ES-I3 (cell line): ENCODE results near the gene PIGM.

Experiments
- H3K36me3 ChIP-seq: 2 replicates; pipeline ENCODE4 v1.6.1; 2013; ENCODE audit warnings: mild to moderate bottlenecking, low read length, control low read depth, moderate library complexity; ENCODE audit not compliant: insufficient read depth
- H3K4me1 ChIP-seq: 2 replicates; pipeline ENCODE4 v1.6.1; 2013; ENCODE audit warnings: mild to moderate bottlenecking, control low read depth, low read length; ENCODE audit not compliant: insufficient read depth
- H3K9ac ChIP-seq: 2 replicates; pipeline ENCODE4 v1.6.1; 2013; ENCODE audit warnings: low read depth, mild to moderate bottlenecking, low read length, moderate library complexity
- H3K9me3 ChIP-seq: 2 replicates; pipeline ENCODE4 v1.6.1; 2013; ENCODE audit warnings: mild to moderate bottlenecking, low read length, moderate library complexity; ENCODE audit not compliant: control insufficient read depth, insufficient read depth

The PIGM gene

DNA sequence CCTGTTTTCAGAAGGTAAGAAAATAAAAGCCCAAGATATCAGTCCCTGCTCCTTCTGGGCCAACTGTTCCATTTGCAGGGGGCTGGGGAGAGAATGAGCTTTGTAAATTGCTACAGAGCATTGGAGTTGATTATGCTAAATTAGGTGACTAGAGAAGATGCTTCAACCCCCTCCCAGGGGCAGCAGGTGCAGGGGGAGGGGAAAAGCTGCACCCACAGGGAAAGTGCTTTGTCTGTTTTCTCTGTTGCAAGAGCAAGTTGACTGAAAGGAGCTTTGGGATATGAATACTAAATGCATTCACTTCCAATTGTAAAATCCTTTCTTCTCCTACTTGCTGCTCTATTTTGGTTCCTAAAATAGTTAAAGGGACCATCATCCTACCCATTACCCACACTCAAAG, 16.5 kb upstream of the PIGM start:
- H3K9ac ChIP-seq: no peak overlapping the region
- H3K36me3 ChIP-seq: no peaks in the 10 kb centered on the region
- peaks cover 11% of the 10 kb centered on the region for H3K4me1 ChIP-seq
- no peaks in the 10 kb centered on the region for H3K9me3 ChIP-seq

DNA sequence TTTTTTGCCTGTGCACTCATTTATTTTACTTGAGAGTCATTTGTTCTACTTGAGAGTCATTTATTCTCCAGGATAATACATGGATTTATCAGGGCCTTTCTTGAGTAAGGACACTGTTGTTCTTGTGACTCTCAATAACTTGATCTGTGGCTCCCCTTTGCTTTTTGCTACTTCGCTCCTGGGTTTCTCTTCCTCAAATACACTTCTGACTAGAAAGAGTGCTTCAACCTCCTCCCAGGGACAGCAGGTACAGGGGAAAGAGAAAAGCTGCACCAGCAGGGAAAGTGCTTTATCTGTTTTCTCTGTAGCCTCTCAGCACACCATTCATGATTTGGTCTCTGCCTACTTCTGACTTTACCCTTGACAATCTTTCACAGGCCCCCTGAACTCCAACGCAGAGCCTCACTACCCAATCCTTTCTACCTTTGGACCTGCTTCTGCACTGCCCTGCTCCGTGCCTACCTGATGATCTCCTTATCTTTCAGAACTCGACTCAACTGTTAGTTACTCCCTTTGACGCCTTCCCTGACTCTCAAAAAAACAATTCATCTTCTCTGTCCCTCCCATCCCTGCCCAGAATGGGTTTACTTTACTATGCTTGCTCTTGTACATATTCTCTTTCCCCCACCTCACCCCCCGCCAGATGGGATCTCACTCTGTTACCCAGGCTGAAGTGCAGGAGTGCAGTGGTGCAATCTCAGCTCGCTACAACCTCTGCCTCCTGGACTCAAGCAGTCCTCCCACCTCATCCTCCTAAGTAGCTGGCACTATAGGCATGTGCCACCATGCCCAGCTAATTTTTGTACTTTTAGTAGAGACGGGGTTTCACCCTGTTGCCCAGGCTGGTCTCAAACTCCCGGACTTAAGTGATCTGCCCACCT, 15.6 kb upstream of the PIGM start:
- Histone ChIP-seq H3K36me3 (no peaks in the 10 kb centered on the region), H3K9ac (no peak overlapping the region), H3K9me3 (no peaks in the 10 kb centered on the region), H3K4me1 (peaks cover 11% of the 10 kb centered on the region)

DNA sequence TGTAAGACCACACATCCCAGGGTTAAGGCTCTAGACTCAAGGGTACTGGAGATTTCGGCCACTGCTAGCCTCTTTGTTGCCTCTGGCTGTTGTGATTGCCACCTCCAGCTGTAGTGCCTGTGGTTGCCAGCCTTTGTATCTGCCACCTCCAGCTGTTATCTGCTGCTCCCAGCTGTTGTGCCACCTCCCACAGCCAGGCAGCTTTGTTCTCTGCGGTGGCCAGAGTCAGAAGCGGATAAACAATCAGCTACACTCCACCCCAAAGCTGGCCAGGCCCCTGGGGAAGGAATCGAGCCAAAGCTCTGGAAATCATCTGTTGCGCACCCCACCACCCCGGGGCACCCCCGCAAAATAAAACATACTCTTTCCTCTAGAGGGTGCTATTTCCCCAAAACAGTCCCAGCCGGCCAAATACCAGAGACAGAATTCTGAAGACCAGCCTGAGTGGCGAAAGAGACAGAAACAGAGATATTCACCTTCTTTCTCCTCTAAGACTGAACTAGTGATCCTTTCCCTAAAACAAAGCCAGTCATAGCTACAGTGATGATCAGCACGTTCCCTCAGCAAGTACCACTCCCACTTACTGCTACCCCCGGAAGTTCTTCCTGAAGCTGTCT, 14.8 kb upstream of the PIGM start:
- H3K9me3 ChIP-seq: no peaks in the 10 kb centered on the region
- H3K36me3 ChIP-seq: no peaks in the 10 kb centered on the region
- peaks cover 11% of the 10 kb centered on the region for H3K4me1 ChIP-seq
- no peak overlapping the region for H3K9ac ChIP-seq

DNA sequence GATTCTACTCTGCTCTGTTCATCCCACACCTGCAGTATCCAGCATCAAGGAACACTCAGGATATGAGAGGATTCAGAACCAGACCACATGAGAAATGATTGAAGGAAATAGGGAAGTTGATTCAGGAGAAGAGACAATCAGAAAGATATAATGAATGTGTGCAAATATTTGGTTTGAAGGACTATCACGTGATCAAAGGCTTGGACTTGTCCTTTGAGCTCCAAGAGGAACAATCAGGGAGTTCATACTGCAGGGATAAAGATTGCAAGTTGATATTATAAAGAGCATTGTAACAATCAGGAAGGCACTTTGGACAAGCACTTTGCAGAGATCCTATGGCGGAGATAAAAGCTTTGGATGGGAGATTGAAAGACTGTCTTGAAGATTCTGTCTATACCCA, 13.9 kb upstream of the PIGM start:
- Histone ChIP-seq H3K9me3 (no peaks in the 10 kb centered on the region), H3K4me1 (peaks cover 11% of the 10 kb centered on the region), H3K36me3 (no peaks in the 10 kb centered on the region), H3K9ac (no peak overlapping the region)

DNA sequence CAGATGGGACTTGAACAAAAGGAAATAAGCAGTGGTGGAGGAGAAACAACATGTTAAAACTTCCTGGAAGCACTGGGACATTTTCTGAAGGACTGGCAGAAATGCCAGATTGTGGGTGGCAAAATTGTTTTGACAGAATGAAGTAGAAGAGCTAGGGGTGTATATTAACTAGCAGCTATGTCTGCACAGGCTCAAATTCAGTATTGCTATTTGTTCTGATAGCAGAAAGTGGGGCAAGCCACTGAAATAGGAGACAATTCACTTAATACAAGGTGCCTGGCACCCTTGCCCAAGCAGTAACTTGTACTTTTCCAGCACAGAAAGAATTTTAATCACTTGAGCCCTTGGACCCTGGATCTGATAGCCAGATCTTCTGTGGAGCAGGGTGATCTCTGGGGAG, 11.8 kb upstream of the PIGM start:
- H3K36me3 ChIP-seq: no peaks in the 10 kb centered on the region
- H3K9me3 ChIP-seq: no peaks in the 10 kb centered on the region
- H3K9ac ChIP-seq: no peak overlapping the region
- H3K4me1 ChIP-seq: peaks cover 6% of the 10 kb centered on the region

DNA sequence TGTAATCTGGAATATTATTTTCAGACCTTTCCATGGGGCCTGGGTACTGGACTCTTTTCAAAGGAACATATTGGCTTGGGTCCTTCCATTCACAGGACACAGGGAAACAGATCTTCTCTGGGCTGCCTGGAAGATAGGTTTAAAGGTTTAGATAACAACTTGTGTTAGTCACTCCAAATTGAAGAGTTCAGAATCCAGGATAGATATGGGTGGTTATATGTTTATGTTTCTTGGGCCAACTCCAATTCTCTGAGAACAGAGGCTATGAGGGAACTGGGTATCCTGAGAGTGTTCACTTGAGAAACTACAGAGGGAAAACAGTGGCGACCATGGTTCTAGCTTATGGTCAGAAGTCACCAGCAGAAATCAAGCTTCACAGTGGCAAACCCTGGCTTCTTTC, 8.7 kb upstream of the PIGM start:
- H3K9ac ChIP-seq: no peak overlapping the region
- no peaks in the 10 kb centered on the region for H3K36me3 ChIP-seq
- H3K9me3 ChIP-seq: no peaks in the 10 kb centered on the region
- H3K4me1 ChIP-seq: no peaks in the 10 kb centered on the region

DNA sequence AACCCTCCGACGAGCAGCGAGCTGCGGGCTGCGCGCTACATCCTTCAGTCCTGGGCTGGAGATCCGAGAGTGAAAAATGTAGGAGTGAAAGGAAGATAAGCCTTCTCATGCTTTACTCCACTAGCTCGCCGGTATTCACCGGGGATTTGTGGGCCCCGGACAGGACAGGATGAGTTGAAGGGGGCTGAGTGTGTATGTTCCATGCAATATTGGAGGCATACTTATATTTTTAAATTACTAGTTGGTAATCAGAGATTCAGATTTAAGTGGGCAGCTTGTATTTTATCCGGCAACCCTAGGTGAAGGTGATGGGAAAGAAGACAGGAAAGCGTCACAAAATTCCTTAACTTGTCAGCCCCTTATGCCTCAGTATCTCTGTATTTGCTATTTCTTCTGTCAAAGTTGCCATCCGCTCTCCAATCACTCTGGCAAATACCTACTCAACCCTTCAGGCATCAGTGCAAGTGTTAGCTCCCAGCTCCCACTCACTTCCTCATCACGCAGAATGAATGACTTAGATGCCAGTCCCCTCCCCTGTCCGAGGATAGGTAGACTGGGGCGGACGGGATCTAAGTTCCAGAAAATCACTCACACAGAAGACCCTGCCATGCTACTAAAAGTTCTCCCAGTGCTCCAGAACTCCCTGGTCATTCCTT, 503 bp upstream of the PIGM start:
- Histone ChIP-seq H3K9ac (peak overlapping the region; percentile 83), H3K9me3 (no peaks in the 10 kb centered on the region), H3K4me1 (no peaks in the 10 kb centered on the region; the same call in 1 of the 2 replicates), H3K36me3 (no peaks in the 10 kb centered on the region)

DNA sequence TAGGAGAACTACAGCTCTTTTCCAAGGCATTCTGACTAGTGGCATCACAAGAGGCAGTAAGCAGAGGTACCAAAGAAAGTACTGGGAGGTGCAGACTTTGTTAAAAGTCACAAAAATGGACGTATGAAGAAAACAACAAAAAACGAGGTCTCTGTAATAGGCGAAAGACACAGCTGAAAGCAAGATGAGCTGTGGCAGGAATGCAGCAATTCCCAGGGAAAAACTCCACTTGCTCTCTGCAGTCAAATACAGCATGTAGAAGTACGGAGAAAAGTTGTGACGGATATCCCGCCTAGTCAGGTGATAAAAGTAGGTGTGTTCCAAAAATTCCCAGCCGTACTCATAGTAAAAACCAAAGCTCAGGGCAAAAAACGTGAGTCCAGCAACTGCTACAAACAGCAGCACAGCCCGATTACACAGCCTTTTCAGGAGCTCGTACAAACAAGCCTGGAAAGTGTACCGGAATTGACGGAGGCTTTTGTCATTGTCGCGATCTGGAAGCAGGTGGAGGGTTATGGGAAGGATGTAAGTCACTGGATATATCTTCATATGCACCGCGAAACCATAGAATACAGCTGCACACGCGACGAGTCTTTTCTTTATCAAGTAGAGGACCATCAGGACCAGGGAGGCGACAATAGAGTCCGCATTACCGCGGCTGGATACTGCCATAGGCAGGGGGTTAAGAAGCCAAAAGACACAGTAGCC, 979 bp downstream of the PIGM start:
- no peaks in the 10 kb centered on the region for H3K36me3 ChIP-seq
- H3K9me3 ChIP-seq: no peaks in the 10 kb centered on the region
- H3K4me1 ChIP-seq: no peaks in the 10 kb centered on the region; the same call in 1 of the 2 replicates
- H3K9ac ChIP-seq: peak overlapping the region; percentile 83

DNA sequence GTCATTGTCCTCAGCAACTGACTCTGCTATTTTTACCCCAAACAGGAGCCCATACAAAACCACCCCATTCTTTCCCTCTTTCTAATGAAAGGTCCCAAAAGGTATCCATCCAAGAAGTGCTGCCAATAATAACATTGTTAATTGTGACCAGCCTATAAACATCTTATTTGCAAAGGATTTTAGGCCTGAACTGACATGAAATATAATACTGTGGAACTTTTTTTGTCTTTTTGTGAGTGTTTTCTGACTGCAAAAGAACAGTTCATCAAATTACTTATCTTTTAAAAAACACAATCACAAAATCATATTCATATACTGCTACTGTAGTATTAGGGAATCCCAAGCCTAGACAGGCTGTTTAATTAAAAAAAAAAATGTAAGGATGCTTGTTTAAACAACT, 3.4 kb downstream of the PIGM start:
- no peaks in the 10 kb centered on the region for H3K9me3 ChIP-seq
- no peaks in the 10 kb centered on the region; the same call in 1 of the 2 replicates for H3K4me1 ChIP-seq
- H3K9ac ChIP-seq: no peak overlapping the region
- no peaks in the 10 kb centered on the region for H3K36me3 ChIP-seq

DNA sequence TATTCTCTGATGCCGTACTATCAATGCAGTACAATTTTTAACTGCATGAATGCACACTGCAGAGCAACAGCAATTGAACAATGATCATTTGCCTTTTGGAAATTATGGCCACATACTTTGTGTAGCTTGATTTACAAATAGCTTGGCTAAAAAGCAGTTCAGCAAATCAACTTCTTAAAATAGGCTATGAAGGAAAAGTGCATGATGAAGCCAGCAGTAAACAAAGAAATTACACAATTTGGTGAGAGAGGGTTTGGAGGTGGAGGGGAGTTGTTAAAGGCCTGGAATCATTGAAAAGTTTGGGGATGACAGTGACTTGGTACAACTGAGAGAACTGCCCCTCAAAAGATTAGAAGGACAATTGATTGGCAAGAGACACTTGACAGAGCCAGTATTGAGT, 6.5 kb downstream of the PIGM start:
- H3K9ac ChIP-seq: no peak overlapping the region
- no peaks in the 10 kb centered on the region for H3K36me3 ChIP-seq
- H3K9me3 ChIP-seq: no peaks in the 10 kb centered on the region
- no peaks in the 10 kb centered on the region; the same call in 1 of the 2 replicates for H3K4me1 ChIP-seq

DNA sequence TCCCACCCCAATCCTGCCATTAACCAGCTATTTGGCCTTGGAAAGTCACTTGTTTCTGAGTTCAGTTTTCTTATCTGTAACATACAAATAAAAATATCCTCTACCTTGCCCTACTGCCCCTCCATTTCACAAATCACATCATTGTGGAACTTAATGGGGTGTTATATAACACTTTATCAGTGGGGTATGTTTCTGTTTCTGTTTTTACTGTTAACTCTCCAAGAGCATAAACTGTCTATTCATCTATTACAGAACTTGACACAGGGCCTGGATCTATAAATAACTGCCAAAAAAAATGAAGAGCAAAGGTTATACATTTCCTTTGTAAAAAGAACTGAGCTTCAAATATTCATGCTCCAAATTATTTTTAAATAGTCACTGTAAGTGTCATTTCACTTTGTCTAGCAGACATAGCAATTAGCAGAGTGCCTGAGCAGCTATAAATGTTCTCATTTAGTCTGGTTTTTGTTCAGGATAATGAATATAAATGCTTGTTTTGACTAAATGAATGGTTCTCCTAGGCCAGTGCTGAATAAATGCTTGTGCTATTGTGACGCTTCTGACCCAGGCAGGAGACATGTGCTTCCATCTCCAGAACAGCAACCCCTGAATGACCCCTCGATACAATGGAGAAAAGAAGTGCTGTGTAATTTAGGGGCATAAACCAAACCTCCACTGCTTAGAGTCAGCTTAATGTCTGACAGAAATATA, 7.4 kb downstream of the PIGM start:
- no peaks in the 10 kb centered on the region; the same call in 1 of the 2 replicates for H3K4me1 ChIP-seq
- H3K9me3 ChIP-seq: no peaks in the 10 kb centered on the region
- H3K36me3 ChIP-seq: no peaks in the 10 kb centered on the region
- no peak overlapping the region for H3K9ac ChIP-seq

DNA sequence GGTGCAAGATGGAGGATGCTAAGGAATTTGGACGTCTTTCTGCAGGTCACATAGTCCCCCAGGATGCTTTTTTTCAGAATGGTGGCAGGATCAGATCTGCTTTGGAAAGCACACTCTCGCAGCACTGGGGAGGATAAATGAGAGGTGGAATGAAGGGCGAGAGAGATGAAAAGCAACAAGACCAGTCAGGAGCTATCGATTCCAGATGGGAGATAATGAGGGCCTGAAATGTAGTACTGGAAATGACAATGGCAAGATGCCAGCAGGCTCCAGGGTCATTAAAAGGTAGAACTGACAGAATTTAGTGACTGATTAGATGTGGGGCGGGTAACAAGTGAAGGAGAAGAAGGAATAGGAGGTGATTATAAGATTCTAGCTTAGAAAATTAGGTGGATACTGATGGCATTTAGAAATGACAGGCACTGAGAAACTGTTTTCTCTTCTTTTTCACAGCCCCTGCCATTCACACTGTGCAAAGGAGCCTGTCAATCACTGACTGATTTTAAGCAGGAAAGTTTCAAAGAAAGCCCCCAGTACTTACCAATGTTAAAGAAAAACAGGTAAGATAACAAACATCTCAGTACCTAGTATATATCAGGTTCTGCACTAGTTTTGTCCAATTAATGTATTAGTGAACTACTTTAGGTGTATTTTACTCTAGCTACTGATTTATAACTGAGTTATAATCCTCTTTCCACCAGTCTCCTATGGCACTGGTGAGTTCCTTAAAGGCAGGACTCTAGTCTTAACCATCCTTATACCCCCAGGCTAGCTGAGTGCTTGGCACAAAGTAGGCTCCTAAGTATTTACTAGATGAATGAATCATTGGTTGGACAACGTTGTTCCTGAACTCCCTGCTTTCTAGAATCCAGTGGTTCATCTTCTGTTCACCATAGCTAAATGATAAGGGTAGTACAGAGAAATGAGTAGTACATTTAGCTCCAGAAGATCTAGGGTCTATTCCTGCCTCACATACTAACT, 9.2 kb downstream of the PIGM start:
- Histone ChIP-seq H3K4me1 (peaks cover 7% of the 10 kb centered on the region), H3K9ac (no peak overlapping the region), H3K36me3 (no peaks in the 10 kb centered on the region), H3K9me3 (no peaks in the 10 kb centered on the region)
